OCI-LY3 (cell line): ENCODE measurements around the gene KCNQ1.

Source experiments
- EZH2phosphoT487 ChIP-seq: fragments of 200-600 bp; shearing (Covaris generic); IDR thresholded peaks from 2 replicates; pipeline ENCODE4 v1.6.1; 2018; ENCODE audit warnings: antibody characterized with exemption, mixed run types, low read depth
- TF ChIP-seq, protein P1 (sequence below): fragments of 200-600, 300-600 bp; sonication (generic); IDR thresholded peaks from 2 replicates; pipeline ENCODE4 v1.5.1; 2014; ENCODE audit warnings: antibody characterized with exemption, low read length, low read depth

DNA sequence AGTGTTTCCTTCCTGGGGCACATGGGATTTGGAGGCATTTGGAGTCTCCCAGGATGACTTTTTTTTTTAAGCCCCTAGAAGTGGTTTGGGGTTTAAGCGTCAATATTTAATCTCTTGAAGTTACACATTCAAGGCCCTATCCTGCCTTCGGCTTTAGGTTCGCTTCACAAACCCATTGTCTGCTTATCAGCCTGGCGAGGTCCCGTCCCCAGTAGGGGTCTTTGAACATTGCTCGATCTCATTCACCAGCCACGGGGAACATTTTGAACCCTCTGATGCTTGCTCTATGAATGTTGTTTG lies 75.9 kb downstream of the KCNQ1 start:
- TF ChIP-seq, protein P1, sequence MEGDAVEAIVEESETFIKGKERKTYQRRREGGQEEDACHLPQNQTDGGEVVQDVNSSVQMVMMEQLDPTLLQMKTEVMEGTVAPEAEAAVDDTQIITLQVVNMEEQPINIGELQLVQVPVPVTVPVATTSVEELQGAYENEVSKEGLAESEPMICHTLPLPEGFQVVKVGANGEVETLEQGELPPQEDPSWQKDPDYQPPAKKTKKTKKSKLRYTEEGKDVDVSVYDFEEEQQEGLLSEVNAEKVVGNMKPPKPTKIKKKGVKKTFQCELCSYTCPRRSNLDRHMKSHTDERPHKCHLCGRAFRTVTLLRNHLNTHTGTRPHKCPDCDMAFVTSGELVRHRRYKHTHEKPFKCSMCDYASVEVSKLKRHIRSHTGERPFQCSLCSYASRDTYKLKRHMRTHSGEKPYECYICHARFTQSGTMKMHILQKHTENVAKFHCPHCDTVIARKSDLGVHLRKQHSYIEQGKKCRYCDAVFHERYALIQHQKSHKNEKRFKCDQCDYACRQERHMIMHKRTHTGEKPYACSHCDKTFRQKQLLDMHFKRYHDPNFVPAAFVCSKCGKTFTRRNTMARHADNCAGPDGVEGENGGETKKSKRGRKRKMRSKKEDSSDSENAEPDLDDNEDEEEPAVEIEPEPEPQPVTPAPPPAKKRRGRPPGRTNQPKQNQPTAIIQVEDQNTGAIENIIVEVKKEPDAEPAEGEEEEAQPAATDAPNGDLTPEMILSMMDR = no peak
- TF ChIP-seq EZH2phosphoT487 = no peak
